IMR-90 (cell line): ENCODE measurements around the gene NKAIN4. TPM values are rescaled to one million over a fixed set of nuclear protein-coding genes. Genes with fewer than 3 reads are reported as not detected.

Experiments used
- ATAC-seq: fragments of 200-7000 bp; cut with Tn5 transposase; 2 replicates; pipeline ENCODE4 v1.9.1; 2020; ENCODE audit warnings: low read depth, mild to moderate bottlenecking, moderate library complexity
- BruUV-seq: library from RNA; stranded (reverse); fragments of 400-500 nt; replicated peaks from 2 replicates; lab custom pipeline; 2021; lab: Mats Ljungman, UMichigan
- CTCF ChIA-PET: fragments of 300-600 bp; formaldehyde crosslinking; extraction: SDS; loops from one replicate; lab custom pipeline; 2021; ENCODE audit warnings: antibody characterized with exemption; lab: Yijun Ruan, JAX
- POLR2A ChIA-PET: fragments of 300-600 bp; sonication (Branson Sonifier 250); formaldehyde crosslinking; loops from one replicate; lab custom pipeline; 2022; ENCODE audit warnings: antibody characterized with exemption; ENCODE audit not compliant: unreplicated experiment; lab: Charles Lee
- DNase-seq: peaks from one replicate; pipeline ENCODE4 v3.0.0; 2013
- H2AFZ ChIP-seq: replicated peaks from 2 replicates; pipeline ENCODE3; 2013; ENCODE audit warnings: low read length, mild to moderate bottlenecking; ENCODE audit not compliant: poor library complexity
- H2AK5ac ChIP-seq: 2 replicates; pipeline ENCODE4 v1.6.1; 2013; ENCODE audit warnings: low read depth, low read length, inconsistent platforms
- H2AK9ac ChIP-seq: replicated peaks from 2 replicates; pipeline ENCODE3; 2013; ENCODE audit warnings: mild to moderate bottlenecking, low read depth, low read length, moderate library complexity; ENCODE audit not compliant: poor library complexity
- H2BK120ac ChIP-seq: 2 replicates; pipeline ENCODE4 v1.6.1; 2013; ENCODE audit warnings: low read depth, low read length, inconsistent platforms
- H2BK15ac ChIP-seq: 3 replicates; pipeline ENCODE4 v1.6.1; 2013; ENCODE audit warnings: low read depth, low read length, inconsistent platforms
- H2BK20ac ChIP-seq: 2 replicates; pipeline ENCODE4 v1.6.1; 2013; ENCODE audit warnings: low read depth, mild to moderate bottlenecking, inconsistent platforms, low read length, moderate library complexity
- H2BK5ac ChIP-seq: 2 replicates; pipeline ENCODE4 v1.6.1; 2013; ENCODE audit warnings: mild to moderate bottlenecking, low read depth, low read length, inconsistent platforms; ENCODE audit not compliant: poor library complexity, severe bottlenecking
- H3K14ac ChIP-seq: replicated peaks from 2 replicates; pipeline ENCODE4 v1.6.1; 2013; ENCODE audit warnings: low read depth, low read length, inconsistent platforms
- H3K18ac ChIP-seq: 2 replicates; pipeline ENCODE4 v1.6.1; 2013; ENCODE audit warnings: low read depth, low read length, control low read depth
- H3K23ac ChIP-seq: 2 replicates; pipeline ENCODE4 v1.6.1; 2013; ENCODE audit warnings: low read depth, low read length, inconsistent platforms
- H3K27ac ChIP-seq: 2 replicates; pipeline ENCODE4 v1.5.1; 2013; ENCODE audit warnings: mild to moderate bottlenecking, control low read depth, low read length; ENCODE audit not compliant: insufficient read depth
- H3K27me3 ChIP-seq: 2 replicates; pipeline ENCODE4 v1.6.1; 2013; ENCODE audit warnings: low read length; ENCODE audit not compliant: control insufficient read depth, insufficient read depth
- H3K36me3 ChIP-seq: 2 replicates; pipeline ENCODE4 v1.6.1; 2013; ENCODE audit warnings: low read length, mixed read lengths; ENCODE audit not compliant: control insufficient read depth, insufficient read depth
- H3K4ac ChIP-seq: 2 replicates; pipeline ENCODE4 v1.6.1; 2013; ENCODE audit warnings: low read depth, low read length, inconsistent platforms
- H3K4me1 ChIP-seq: 2 replicates; pipeline ENCODE4 v1.6.1; 2013; ENCODE audit warnings: low read length, mixed read lengths; ENCODE audit not compliant: control insufficient read depth, insufficient read depth
- H3K4me2 ChIP-seq: 2 replicates; pipeline ENCODE4 v1.6.1; 2013; ENCODE audit warnings: low read depth, mild to moderate bottlenecking, control low read depth, low read length, moderate library complexity
- H3K4me3 ChIP-seq: 2 replicates; pipeline ENCODE4 v1.5.1; 2013; ENCODE audit warnings: low read depth, mild to moderate bottlenecking, control low read depth, low read length, moderate library complexity; ENCODE audit not compliant: insufficient read depth
- H3K56ac ChIP-seq: 2 replicates; pipeline ENCODE4 v1.6.1; 2013; ENCODE audit warnings: low read length, inconsistent platforms; ENCODE audit not compliant: insufficient read depth; ENCODE audit errors: extremely low read depth
- H3K79me1 ChIP-seq, 2 experiments: 2 replicates each; pipeline ENCODE4 v1.6.1; 2013; ENCODE audit warnings: low read length in 2 of 2, inconsistent platforms in 1 of 2, low read depth in 1 of 2
- H3K9ac ChIP-seq: 2 replicates; pipeline ENCODE4 v1.6.1; 2013; ENCODE audit warnings: low read depth, low read length, control low read depth
- H3K9me1 ChIP-seq: 2 replicates; pipeline ENCODE4 v1.6.1; 2013; ENCODE audit warnings: low read length, inconsistent platforms; ENCODE audit not compliant: insufficient read depth
- H3K9me3 ChIP-seq: 2 replicates; pipeline ENCODE4 v1.6.1; 2013; ENCODE audit warnings: low read length; ENCODE audit not compliant: control insufficient read depth, insufficient read depth
- H4K20me1 ChIP-seq: 2 replicates; pipeline ENCODE4 v1.6.1; 2013; ENCODE audit warnings: low read length, inconsistent platforms; ENCODE audit not compliant: insufficient read depth
- H4K5ac ChIP-seq: 2 replicates; pipeline ENCODE4 v1.6.1; 2013; ENCODE audit warnings: mild to moderate bottlenecking, low read depth, low read length, control low read depth
- H4K8ac ChIP-seq, 2 experiments: 2 replicates each; pipeline ENCODE4 v1.6.1; 2013; ENCODE audit warnings: low read depth in 2 of 2, low read length in 2 of 2, control low read depth in 1 of 2, inconsistent platforms in 1 of 2
- H4K91ac ChIP-seq: 2 replicates; pipeline ENCODE4 v1.6.1; 2013; ENCODE audit warnings: low read depth, low read length, inconsistent platforms; ENCODE audit not compliant: insufficient read depth
- RFX5 ChIP-seq: IDR thresholded peaks from 2 replicates; pipeline ENCODE4 v1.8.0; 2012; ENCODE audit warnings: low read depth, mild to moderate bottlenecking, low read length, moderate library complexity
- WGBS, 2 experiments: methylation state at CpG; one replicate each; pipeline versions ENCODE4 v1.1.5 to v1.1.7; 2013; ENCODE audit warnings: missing lambda C conversion rate in 2 of 2; ENCODE audit not compliant: insufficient read length in 1 of 2; ENCODE audit errors: extremely low coverage in 2 of 2; 5-methylcytosine and 5-hydroxymethylcytosine counted together
- dilution Hi-C: fragments of 300-500 bp; cut with HindIII; formaldehyde crosslinking; loops from one replicate; pipeline ENCODE4 v1.14.3; 2018; ENCODE audit warnings: low sequenced_read_pairs; ENCODE audit not compliant: unreplicated experiment
- in situ Hi-C: fragments of 300-500 bp; cut with MboI; formaldehyde crosslinking; loops from 3 replicates; pipeline ENCODE4 v1.14.3; 2019; ENCODE audit warnings: low sequenced_read_pairs, inconsistent platforms, mixed read lengths
- intact Hi-C: fragments of 100-400 bp; cut with micrococcal nuclease; formaldehyde crosslinking; loops from 2 replicates; pipeline ENCODE4 v1.10.0; 2022
- polyA plus RNA-seq, 3 experiments: library from polyadenylated mRNA; depleted of rRNA; stranded (reverse); fragments of >200 nt; gene quantifications; 2 replicates each; pipeline ENCODE4 v1.2.3, GENCODE V29; 2012; ENCODE audit warnings: low replicate concordance in 1 of 3
- total RNA-seq: library from RNA; depleted of rRNA; stranded (reverse); fragments of >200 nt; gene quantifications from 2 replicates; pipeline ENCODE4 v1.2.3, GENCODE V29; 2012

The NKAIN4 gene
- total and polyA plus RNA-seq, 2 of the 4 experiments (the other 2 are of a cell fraction), result not detected

DNA sequence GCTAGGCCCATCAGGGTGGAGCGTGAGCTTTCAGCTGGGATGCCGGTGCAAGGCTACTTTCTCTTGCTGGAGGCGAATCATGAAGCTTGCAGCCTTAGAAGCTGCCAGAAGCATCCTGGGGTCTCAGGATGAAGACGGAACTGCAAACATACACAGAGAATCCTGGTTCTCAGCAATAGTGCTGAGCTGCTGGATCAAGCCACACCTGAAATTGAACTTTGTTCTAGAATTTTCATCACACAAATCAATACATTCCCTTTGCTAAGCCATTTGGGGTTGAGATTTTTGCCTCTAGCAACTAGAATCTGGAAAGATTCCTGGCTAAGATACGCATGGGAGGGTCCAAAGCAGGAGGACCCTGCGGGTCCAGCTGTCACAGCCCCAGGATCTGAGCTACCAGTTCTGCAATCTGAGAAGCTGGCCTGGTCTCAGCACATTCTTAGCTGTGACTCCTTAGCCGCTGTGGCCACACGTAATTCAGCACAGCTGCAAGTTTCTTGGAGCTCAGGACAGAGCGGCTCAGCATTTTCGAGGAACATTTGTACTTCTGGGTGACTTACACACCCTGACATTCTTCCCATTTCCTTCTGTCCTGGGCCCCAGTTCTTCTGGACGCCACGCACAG lies 11.7 kb upstream of the NKAIN4 start:
- H3K79me1 ChIP-seq, result no peaks in the 10 kb centered on the region
- no peaks in the 10 kb centered on the region; the same call in 1 of the 2 replicates for H3K4me1 ChIP-seq
- H3K27ac ChIP-seq, result no peak overlapping the region
- no peak overlapping the region for H2AFZ ChIP-seq
- no TSS peak for BruUV-seq
- dilution Hi-C loops (no loop called here), in situ Hi-C loops (no loop called here), intact Hi-C loops (no loop called here)
- no peak overlapping the region for H2BK5ac ChIP-seq
- no peaks in the 10 kb centered on the region for H3K9me1 ChIP-seq
- no peak overlapping the region for H3K4me2 ChIP-seq
- peaks cover 45% of the 10 kb centered on the region for H3K27me3 ChIP-seq
- H3K36me3 ChIP-seq, result no peaks in the 10 kb centered on the region
- TF ChIP-seq RFX5, result no peak
- no peaks in the 10 kb centered on the region for H3K9me3 ChIP-seq
- no peak overlapping the region for H3K56ac ChIP-seq
- no peak overlapping the region for H3K4ac ChIP-seq
- no peak overlapping the region for H2AK5ac ChIP-seq
- H2AK9ac ChIP-seq, result no peak overlapping the region
- no peak overlapping the region for H3K23ac ChIP-seq
- H4K5ac ChIP-seq, result no peak overlapping the region
- no peak overlapping the region for H2BK120ac ChIP-seq
- no peaks in the 10 kb centered on the region for H4K20me1 ChIP-seq
- ChIA-PET CTCF (no interaction called here), POLR2A (no interaction called here)
- no peak overlapping the region for H3K4me3 ChIP-seq
- H4K8ac ChIP-seq, result no peak overlapping the region
- DNase-seq, result peak; percentile 43
- H4K91ac ChIP-seq, result no peak overlapping the region
- H3K14ac ChIP-seq, result no peak overlapping the region
- H3K18ac ChIP-seq, result no peak overlapping the region
- H2BK15ac ChIP-seq, result no peak overlapping the region
- ATAC-seq, result peak; percentile 46
- WGBS, 2 experiments, result 56% methylated on average over 4 of the region's 12 CpGs; no CpG with 5 or more reads in 1 of the 2 experiments
- H2BK20ac ChIP-seq, result no peak overlapping the region
- no peak overlapping the region for H3K9ac ChIP-seq
